ENCODE measurements around the gene QSOX1.
A peak's percentile ranks its signal among the peaks of the same experiment; 100 is the strongest.

QSOX1 gene

GRCh38 chr1:180252638-180253536 lies 98.2 kb downstream of the QSOX1 start:
- DNase-seq (ENCODE audit: extremely low read depth, low read depth) = peak; percentile 33
- no peak overlapping the region for H3K4me3 ChIP-seq (replicated peaks; ENCODE audit: low read depth, low read length)

More at GRCh38 chr1:180252638-180253536, 98.2 kb downstream of the QSOX1 start:
- TF ChIP-seq CTCF (IDR thresholded peaks at IDR 0.05; ENCODE audit: low read depth, low read length, missing control alignments) = peak; percentile 94

Data from HFF-Myc (cell line).